B cell (primary cell): ENCODE results near the gene PLIN4. TPM values are rescaled to one million over a fixed set of nuclear protein-coding genes. Genes with fewer than 3 reads are reported as not detected.

ENCODE experiments used
- ATAC-seq: fragments of 200-7000 bp; cut with Tn5 transposase; one replicate; pipeline ENCODE4 v1.10.0; 2021; ENCODE audit warnings: low read depth, mild to moderate bottlenecking, moderate number of reproducible peaks, moderate library complexity
- CTCF ChIA-PET: fragments of 350-600 bp; sonication (Branson Sonifier 250); formaldehyde crosslinking; loops from one replicate; lab custom pipeline; 2021; ENCODE audit warnings: antibody characterized with exemption, inconsistent platforms; lab: Charles Lee
- POLR2A ChIA-PET: fragments of 350-600 bp; sonication (Branson Sonifier 250); formaldehyde crosslinking; loops from one replicate; lab custom pipeline; 2021; ENCODE audit warnings: antibody characterized with exemption; lab: Charles Lee
- DNase-seq: peaks from one replicate; pipeline ENCODE4 v3.0.0; 2013
- H2AFZ ChIP-seq: 2 replicates; pipeline ENCODE4 v1.6.1; 2012; ENCODE audit warnings: mild to moderate bottlenecking, low read depth, low read length; ENCODE audit not compliant: insufficient read depth, poor library complexity, severe bottlenecking
- H3K27ac ChIP-seq, 2 donors: 1 replicate in 1 of 2; 2 replicates in 1 of 2; pipeline ENCODE4 v1.5.1; 2012 to 2013; ENCODE audit warnings: low read length in 2 of 2, mild to moderate bottlenecking in 2 of 2, moderate library complexity in 1 of 2
- H3K27me3 ChIP-seq, 4 experiments: fragments of 200-600 bp in 1 of 4; sonication (generic) in 1 of 4; replicated peaks in 1 of 4; 1 replicate in 2 of 4; 2 replicates in 2 of 4; pipeline versions ENCODE4 v1.6.1 to v1.7.0; 2013 to 2016; ENCODE audit warnings: low read length in 3 of 4, mild to moderate bottlenecking in 2 of 4, mixed read lengths in 1 of 4, moderate library complexity in 1 of 4; ENCODE audit not compliant: insufficient read depth in 4 of 4, control insufficient read depth in 3 of 4; ENCODE audit errors: control extremely low read depth in 1 of 4
- H3K36me3 ChIP-seq, 2 experiments: replicated peaks in 1 of 2; 1 replicate in 1 of 2; 2 replicates in 1 of 2; pipeline versions ENCODE4 v1.6.1 to v1.7.1; 2013; ENCODE audit warnings: low read length in 1 of 2; ENCODE audit not compliant: insufficient read depth in 2 of 2, control insufficient read depth in 1 of 2; ENCODE audit errors: control extremely low read depth in 1 of 2, extremely low read depth in 1 of 2
- H3K4me1 ChIP-seq, 2 donors: fragments of 200-600 bp in 1 of 2; sonication (generic) in 1 of 2; 1 replicate in 1 of 2; 2 replicates in 1 of 2; pipeline versions ENCODE4 v1.5.1 to v1.6.1; 2013 to 2017; ENCODE audit warnings: low read length in 2 of 2; ENCODE audit not compliant: control insufficient read depth in 2 of 2, insufficient read depth in 2 of 2
- H3K4me2 ChIP-seq: replicated peaks from 2 replicates; pipeline ENCODE3; 2012; ENCODE audit warnings: mild to moderate bottlenecking, low read depth, low read length; ENCODE audit not compliant: poor library complexity, severe bottlenecking
- H3K4me3 ChIP-seq, 5 experiments: fragments of 200-600 bp in 1 of 5; sonication (generic) in 1 of 5; 1 replicate in 3 of 5; 2 replicates in 2 of 5; pipeline versions ENCODE4 v1.5.1 to v1.7.0; 2011 to 2016; ENCODE audit warnings: low read length in 4 of 5, mild to moderate bottlenecking in 4 of 5, low read depth in 2 of 5, control low read depth in 1 of 5, moderate library complexity in 1 of 5; ENCODE audit not compliant: insufficient read depth in 1 of 5; ENCODE audit errors: control extremely low read depth in 1 of 5, extremely low read depth in 1 of 5
- H3K79me2 ChIP-seq: fragments of 200-600 bp; sonication (generic); one replicate; pipeline ENCODE4 v1.6.0; 2016; ENCODE audit warnings: low read length; ENCODE audit not compliant: control insufficient read depth, insufficient read depth
- H3K9ac ChIP-seq: fragments of 200-600 bp; sonication (generic); 2 replicates; pipeline ENCODE4 v1.6.1; 2017; ENCODE audit warnings: mild to moderate bottlenecking, low read length, moderate library complexity
- H3K9me3 ChIP-seq, 3 donors: one replicate each; pipeline versions ENCODE4 v1.6.1 to v1.7.1; 2013; ENCODE audit warnings: low read length in 2 of 3; ENCODE audit not compliant: control insufficient read depth in 2 of 3, insufficient read depth in 1 of 3; ENCODE audit errors: control extremely low read depth in 1 of 3
- H4K20me1 ChIP-seq: 2 replicates; pipeline ENCODE4 v1.6.0; 2012; ENCODE audit warnings: mild to moderate bottlenecking, low read length; ENCODE audit not compliant: insufficient read depth, control insufficient read depth, poor library complexity, severe bottlenecking
- H3K27ac Mint-ChIP-seq: one replicate; pipeline ENCODE4 v1.8.0; 2021; ENCODE audit warnings: mixed read lengths
- H3K27me3 Mint-ChIP-seq: one replicate; pipeline ENCODE4 v1.8.0; 2021; ENCODE audit warnings: mixed read lengths
- H3K4me1 Mint-ChIP-seq: one replicate; pipeline ENCODE4 v1.8.0; 2021; ENCODE audit warnings: mixed read lengths
- H3K4me3 Mint-ChIP-seq: one replicate; pipeline ENCODE4 v1.8.0; 2021; ENCODE audit warnings: mixed read lengths
- H3K9me3 Mint-ChIP-seq: one replicate; pipeline ENCODE4 v1.8.0; 2022; ENCODE audit warnings: mixed read lengths; ENCODE audit not compliant: insufficient read depth
- CTCF ChIP-seq: fragments of 200-600 bp; IDR thresholded peaks from one replicate; pipeline ENCODE4 v1.8.0; 2022; ENCODE audit warnings: antibody characterized with exemption, mild to moderate bottlenecking
- EZH2 ChIP-seq: IDR thresholded peaks from 2 replicates; pipeline ENCODE4 v1.6.1; 2012; ENCODE audit warnings: borderline replicate concordance, low read depth, mild to moderate bottlenecking, moderate library complexity, low read length; ENCODE audit not compliant: insufficient read depth, poor library complexity, severe bottlenecking
- WGBS: methylation state at CpG from one replicate; pipeline ENCODE4 v1.1.5; 2013; ENCODE audit warnings: missing lambda C conversion rate; ENCODE audit not compliant: insufficient coverage; 5-methylcytosine and 5-hydroxymethylcytosine counted together
- intact Hi-C: fragments of 100-400 bp; cut with micrococcal nuclease; formaldehyde crosslinking; loops from one replicate; pipeline ENCODE4 v1.10.0; 2022
- polyA plus RNA-seq: library from polyadenylated mRNA; depleted of rRNA; stranded (reverse); fragments of >200 nt; gene quantifications from 2 replicates; pipeline ENCODE4 v1.2.3, GENCODE V29; 2012
- total RNA-seq, 2 donors: library from RNA; stranded (reverse); fragments of 120-200 nt in 1 of 2; gene quantifications; 1 replicate in 1 of 2; 2 replicates in 1 of 2; pipeline versions ENCODE4 v1.2.3 to v1.2.4, GENCODE V29; 2013 to 2022

The PLIN4 gene
- total and polyA plus RNA-seq, 2 donors (not counting 1 experiment from before 2014, with no cell fraction given), result 0.04 to 0.07 TPM

- ATAC-seq (no peak), DNase-seq (no peak)
- peaks cover 0 to 14% (median 0%) of the 10 kb centered on the region in 3 donors for H3K9me3 ChIP-seq
- no peak overlapping the region for H2AFZ ChIP-seq
- H3K27me3 ChIP-seq, result peaks cover 0 to 2% (median 0%) of the 10 kb centered on the region in 4 experiments
- ChIA-PET POLR2A (no interaction called here), CTCF (no interaction called here)
- Mint-ChIP-seq H3K4me1 (no peaks in the 10 kb centered on the region), H3K27ac (no peak overlapping the region), H3K4me3 (no peak overlapping the region), H3K9me3 (no peaks in the 10 kb centered on the region), H3K27me3 (peaks cover 3% of the 10 kb centered on the region)
- 85% methylated on average over 3 of the region's 6 CpGs for WGBS
- no peak overlapping the region for H3K4me3 ChIP-seq
- no peak overlapping the region for H3K27ac ChIP-seq
- intact Hi-C loops, result no loop called here
- no peaks in the 10 kb centered on the region for H3K36me3 ChIP-seq
- H3K4me1 ChIP-seq, result no peaks in the 10 kb centered on the region
- TF ChIP-seq EZH2, result no peak
- no peak for TF ChIP-seq CTCF
- no peak overlapping the region for H3K9ac ChIP-seq
- no peaks in the 10 kb centered on the region for H3K79me2 ChIP-seq
- H4K20me1 ChIP-seq, result no peaks in the 10 kb centered on the region
- no peak overlapping the region for H3K4me2 ChIP-seq
These were observed 848 bp upstream of the PLIN4 start for GRCh38 chr19:4519172-4519496.

GRCh38 chr19:4517451-4518057 lies 732 bp downstream of the PLIN4 start:
- no peak overlapping the region for H3K4me2 ChIP-seq
- no peak overlapping the region for H3K4me3 Mint-ChIP-seq

More at GRCh38 chr19:4517451-4518057, 732 bp downstream of the PLIN4 start:
- no peak for DNase-seq
- no peaks in the 10 kb centered on the region for H3K79me2 ChIP-seq
- no peaks in the 10 kb centered on the region for H4K20me1 ChIP-seq
- ChIA-PET CTCF (interaction anchor here (0.8 to 1.5 kb wide), 2 partner anchors 9 to 153 kb away, joined by 3 read pairs; partner anchors contain the start of gene MYDGF), POLR2A (no interaction called here)
- WGBS, result 84% methylated on average over 24 of the region's 24 CpGs
- Mint-ChIP-seq H3K4me1 (no peaks in the 10 kb centered on the region), H3K9me3 (no peaks in the 10 kb centered on the region), H3K27ac (no peak overlapping the region), H3K27me3 (peaks cover 3% of the 10 kb centered on the region)
- ATAC-seq, result no peak
- H3K4me1 ChIP-seq, result no peaks in the 10 kb centered on the region
- no peaks in the 10 kb centered on the region for H3K36me3 ChIP-seq
- H3K9ac ChIP-seq, result no peak overlapping the region
- H3K27ac ChIP-seq, result no peak overlapping the region
- peaks cover 0 to 2% (median 0%) of the 10 kb centered on the region in 4 experiments for H3K27me3 ChIP-seq
- intact Hi-C loops, result no loop called here
- H3K4me3 ChIP-seq, result no peak overlapping the region
- TF ChIP-seq CTCF (no peak), EZH2 (no peak)
- no peak overlapping the region for H2AFZ ChIP-seq
- peaks cover 0 to 14% (median 0%) of the 10 kb centered on the region in 3 donors for H3K9me3 ChIP-seq
